Heart right ventricle (tissue), 16 donors: ENCODE measurements around the gene UQCR11. TPM values are rescaled to one million over a fixed set of nuclear protein-coding genes. Genes with fewer than 3 reads are reported as not detected.

Experiments used
- ATAC-seq, 8 donors: fragments of 200-7000 bp; cut with Tn5 transposase; one replicate each; pipeline ENCODE4 v1.9.1; 2020; ENCODE audit warnings: mild to moderate bottlenecking in 8 of 8, moderate library complexity in 8 of 8, moderate number of reproducible peaks in 1 of 8
- DNase-seq, 2 donors: peaks; one replicate each; pipeline ENCODE4 v3.0.0-alpha.2; 2020
- H3K27ac ChIP-seq, 10 donors: fragments of 200-600 bp; sonication (generic) in 2 of 10; one replicate each; pipeline versions ENCODE4 v1.5.0 to v1.8.0; 2020 to 2022; ENCODE audit warnings: mild to moderate bottlenecking in 3 of 10
- H3K27me3 ChIP-seq, 7 donors: fragments of 200-600 bp; one replicate each; pipeline ENCODE4 v1.8.0; 2021 to 2022; ENCODE audit warnings: mild to moderate bottlenecking in 2 of 7
- H3K36me3 ChIP-seq, 9 donors: fragments of 200-600 bp; sonication (generic) in 1 of 9; one replicate each; pipeline versions ENCODE4 v1.5.0 to v1.8.0; 2020 to 2022; ENCODE audit warnings: mild to moderate bottlenecking in 2 of 9
- H3K4me1 ChIP-seq, 9 donors: fragments of 200-600 bp; sonication (generic) in 1 of 9; one replicate each; pipeline versions ENCODE4 v1.5.0 to v1.8.0; 2020 to 2022; ENCODE audit warnings: mild to moderate bottlenecking in 4 of 9
- H3K4me3 ChIP-seq, 10 donors: fragments of 200-600 bp; sonication (generic) in 2 of 10; one replicate each; pipeline versions ENCODE4 v1.5.0 to v1.8.0; 2020 to 2022; ENCODE audit warnings: mild to moderate bottlenecking in 7 of 10, moderate library complexity in 2 of 10
- H3K9me3 ChIP-seq, 11 donors: fragments of 200-600 bp in 10 of 11; sonication (generic) in 2 of 11; one replicate each; pipeline versions ENCODE4 v1.5.0 to v1.8.0; 2013 to 2022; ENCODE audit warnings: mild to moderate bottlenecking in 2 of 11, control low read depth in 1 of 11, moderate library complexity in 1 of 11
- CTCF ChIP-seq, 9 donors: fragments of 200-600 bp; sonication (generic) in 2 of 9; IDR thresholded peaks; one replicate each; pipeline versions ENCODE4 v1.5.0 to v1.8.0; 2021 to 2022; ENCODE audit warnings: antibody characterized with exemption in 9 of 9, mild to moderate bottlenecking in 5 of 9, moderate library complexity in 1 of 9
- WGBS, 2 donors: extraction: QIAGEN DNeasy Blood & Tissue Kit; methylation state at CpG; one replicate each; pipeline ENCODE4 v1.1.7; 2013; ENCODE audit warnings: inconsistent platforms in 1 of 2; 5-methylcytosine and 5-hydroxymethylcytosine counted together
- intact Hi-C, 10 donors: fragments of 100-400 bp; cut with DNase I; formaldehyde crosslinking; loops; one replicate each; pipeline versions ENCODE4 v1.11.1 to v1.14.2; 2022
- polyA plus RNA-seq, 2 donors: library from polyadenylated mRNA; stranded (reverse); fragments of 200-250 nt; gene quantifications; one replicate each; pipeline ENCODE4 v1.2.3, GENCODE V29; 2013
- total RNA-seq, 10 donors: library from RNA; stranded (reverse); fragmentation: NEBNext Ultra II Directional in 3 of 10; extraction: Animal tissue kit (Norgen Biotek cat#: 25700) in 3 of 10; gene quantifications; one replicate each; pipeline versions ENCODE4 v1.2.1 to v1.2.4, GENCODE V29; 2021 to 2023
- donor health status: Arrhythmogenic right ventricular cardiomyopathy.
- donor health status: ischemic (EF 13 %, LVEDD 7.1; RV severe dilation, severe dysfunction).
- donor health status: healthy with polysubstance abuse.
- donor health status: DM: no; HTN: yes; CAD: no.
- donor health status: DM: no; HTN: no; CAD: no.
- donor health status: ischemic (EF 25% LVEDD 6.9; RV normal size, moderate dysfunction).
- donor health status: ischemic (EF 25% LVEDD 5.7; RV mildly dilated, moderate dysfunction).
- donor health status: healthy.
- donor health status: DM: yes; HTN: yes; CAD: no.
- donor health status: Ischemic cardiomyopathy.
- donor health status: ischemic (EF 35%, LVEDD 5.7; RV mildly dilated, moderate dysfunction).
- donor health status: nonischemic (EF 11% LVEDD 7.7; RV severe dilation, severe dysfunction).
- donor health status: DM: yes; HTN: yes; CAD: no.
- donor health status: PGD.
- donor health status: ischemic (EF 29% LVEDD 5.4; RV normal size, mild dysfunction).
- donor health status: nonischemic (EF 23%, LVEDD 6.1; RV moderate dilation, normal function).

The UQCR11 gene
- total and polyA plus RNA-seq, 12 donors = 141 to 1,132 (median 792) TPM

DNA sequence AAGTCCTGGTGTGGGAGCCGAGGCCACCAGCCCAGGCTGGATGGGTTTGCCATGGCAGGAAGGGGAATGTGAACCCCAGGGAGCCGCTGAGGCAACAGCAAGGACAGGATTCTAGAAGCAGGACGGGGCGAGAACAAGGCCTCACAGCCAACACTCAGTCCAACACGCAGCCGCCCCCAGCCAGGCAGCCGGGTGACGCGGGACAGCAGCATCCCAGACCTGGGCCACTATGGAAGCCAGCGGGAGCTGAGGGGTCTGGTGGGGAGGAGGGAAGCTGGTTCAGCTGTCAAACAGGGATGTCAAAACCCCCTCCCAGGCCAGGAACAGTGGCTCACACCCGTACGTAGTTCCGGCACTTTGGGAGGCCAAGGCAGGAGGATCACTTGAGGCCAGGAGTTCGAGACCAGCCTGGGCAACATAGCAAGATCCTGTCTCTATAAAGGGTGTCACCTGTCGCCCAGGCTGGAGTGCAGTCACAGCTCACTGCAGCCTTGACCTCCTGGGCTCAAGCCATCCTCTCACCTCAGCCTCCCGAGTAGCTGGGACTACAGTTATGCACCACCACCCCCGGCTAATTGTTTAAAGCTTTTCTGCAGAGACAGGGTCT lies 43.9 kb downstream of the UQCR11 start:
- H3K4me1 ChIP-seq = peaks cover 0 to 22% (median 6%) of the 10 kb centered on the region in 9 donors
- H3K36me3 ChIP-seq = peaks cover 0 to 6% (median 0%) of the 10 kb centered on the region in 9 donors
- ATAC-seq = no peak
- intact Hi-C loops = no loop called here
- WGBS, 2 donors = 87 to 90% methylated on average over 17 of the region's 17 CpGs
- TF ChIP-seq CTCF (IDR thresholded peaks at IDR 0.05) = no peak
- H3K27ac ChIP-seq = no peak overlapping the region
- DNase-seq = no peak
- H3K9me3 ChIP-seq = no peaks in the 10 kb centered on the region
- no peak overlapping the region for H3K4me3 ChIP-seq
- H3K27me3 ChIP-seq = no peaks in the 10 kb centered on the region

DNA sequence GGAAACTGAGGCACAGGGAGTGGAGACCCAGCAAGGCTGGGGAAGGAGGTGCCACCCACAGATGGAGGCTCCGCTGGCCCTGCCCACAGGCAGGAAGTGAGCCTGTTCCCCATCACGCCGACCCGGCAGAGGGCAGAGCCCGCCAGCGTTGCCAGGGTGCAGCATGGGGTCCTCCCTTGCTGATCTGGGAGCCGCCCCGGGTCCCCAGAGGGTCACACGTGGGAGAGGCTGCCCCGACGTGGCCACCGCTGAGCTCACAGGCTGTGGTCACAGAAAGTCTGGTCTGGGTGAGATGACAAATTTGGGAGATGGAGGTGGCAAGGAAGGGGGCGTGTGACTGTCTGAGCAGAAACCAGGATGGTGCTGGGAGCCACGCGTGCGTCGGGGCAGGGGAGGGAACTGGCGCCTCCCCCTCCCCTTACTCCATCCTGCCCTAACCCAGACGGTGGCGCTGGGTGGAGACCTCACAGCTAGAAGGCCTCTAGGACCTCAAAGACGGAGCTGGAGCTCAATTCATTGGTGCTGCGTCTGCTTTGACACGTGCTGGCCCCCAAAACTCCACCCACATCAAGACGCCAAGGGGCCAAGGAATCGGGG lies 44.9 kb downstream of the UQCR11 start:
- intact Hi-C loops = no loop called here
- H3K4me1 ChIP-seq = peaks cover 0 to 14% (median 0%) of the 10 kb centered on the region in 9 donors
- H3K27ac ChIP-seq = no peak overlapping the region
- no peak overlapping the region for H3K4me3 ChIP-seq
- no peak for TF ChIP-seq CTCF (IDR thresholded peaks at IDR 0.05)
- WGBS, 2 donors = 64 to 65% methylated on average over 23 to 25 of the region's 25 CpGs
- H3K36me3 ChIP-seq = peaks cover 0 to 10% (median 0%) of the 10 kb centered on the region in 9 donors
- ATAC-seq (no peak), DNase-seq (no peak)
- no peaks in the 10 kb centered on the region for H3K27me3 ChIP-seq
- H3K9me3 ChIP-seq = no peaks in the 10 kb centered on the region

GRCh38 chr19:1558552-1558951 lies 46.7 kb downstream of the UQCR11 start:
- no peak for TF ChIP-seq CTCF (IDR thresholded peaks at IDR 0.05)
- Histone ChIP-seq H3K4me3 (no peak overlapping the region), H3K27me3 (no peaks in the 10 kb centered on the region), H3K36me3 (peaks cover 0 to 15% (median 0%) of the 10 kb centered on the region in 9 donors), H3K27ac (no peak overlapping the region), H3K4me1 (peaks cover 0 to 14% (median 0%) of the 10 kb centered on the region in 9 donors), H3K9me3 (no peaks in the 10 kb centered on the region)
- intact Hi-C loops = no loop called here
- WGBS, 2 donors = 78 to 89% methylated on average over 12 of the region's 12 CpGs
- ATAC-seq = no peak
- DNase-seq = no peak

DNA sequence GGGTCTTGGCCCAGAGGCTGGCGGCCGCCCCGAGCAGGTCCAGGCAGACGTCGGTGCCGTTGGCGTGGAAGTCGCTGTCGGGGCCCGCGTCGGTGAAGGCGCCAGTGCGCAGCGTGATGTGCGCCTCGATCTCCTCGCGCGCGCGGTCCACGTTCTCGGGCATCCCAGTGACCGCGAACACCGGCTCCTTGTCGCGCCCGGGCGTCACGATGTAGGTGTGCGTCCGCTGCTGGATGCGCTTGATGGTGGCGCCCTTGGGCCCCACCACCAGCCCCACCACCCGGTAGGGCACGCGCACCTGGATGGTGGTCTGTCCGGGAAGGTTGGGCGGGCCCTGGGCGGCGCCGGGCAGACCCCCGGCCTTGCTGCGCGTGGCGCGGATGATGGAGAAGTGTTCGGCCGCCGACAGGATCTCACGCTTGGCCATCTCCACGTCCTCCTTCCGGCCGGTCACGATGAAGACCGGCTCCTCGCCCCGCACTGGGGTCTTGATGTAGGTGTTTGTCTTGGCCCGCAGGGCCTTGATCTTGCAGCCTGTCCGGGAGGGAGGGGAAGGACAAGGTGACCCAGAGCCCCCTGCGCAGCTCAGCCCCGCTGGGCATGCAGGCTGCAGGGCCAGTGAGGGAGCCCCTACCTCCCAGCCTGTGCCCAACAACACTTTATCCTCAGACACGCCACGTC lies 48.7 kb downstream of the UQCR11 start:
- intact Hi-C loops = no loop called here
- DNase-seq (no peak), ATAC-seq (no peak)
- peaks cover 0 to 15% (median 0%) of the 10 kb centered on the region in 9 donors for H3K36me3 ChIP-seq
- H3K4me3 ChIP-seq = no peak overlapping the region
- no peaks in the 10 kb centered on the region for H3K27me3 ChIP-seq
- TF ChIP-seq CTCF (IDR thresholded peaks at IDR 0.05) = no peak
- H3K27ac ChIP-seq = no peak overlapping the region
- peaks cover 0 to 14% (median 0%) of the 10 kb centered on the region in 9 donors for H3K4me1 ChIP-seq
- 96 to 98% methylated on average over 52 to 66 of the region's 66 CpGs for WGBS, 2 donors
- no peaks in the 10 kb centered on the region for H3K9me3 ChIP-seq
